GM18526 (cell line): ENCODE results near the gene TTC38.

Source experiments
- POLR2A ChIP-seq: IDR thresholded peaks from 3 replicates; pipeline ENCODE4 v1.6.1; 2011; ENCODE audit not compliant: insufficient read length; ENCODE audit errors: extremely low read depth

TTC38 gene

GRCh38 chr22:46267431-46268279 lies at the start of gene TTC38:
TTC38 (plus strand) TSS chr22:46268008; CDS start chr22:46268040, 32 bp downstream.
- peak; percentile 69 for TF ChIP-seq POLR2A

DNA sequence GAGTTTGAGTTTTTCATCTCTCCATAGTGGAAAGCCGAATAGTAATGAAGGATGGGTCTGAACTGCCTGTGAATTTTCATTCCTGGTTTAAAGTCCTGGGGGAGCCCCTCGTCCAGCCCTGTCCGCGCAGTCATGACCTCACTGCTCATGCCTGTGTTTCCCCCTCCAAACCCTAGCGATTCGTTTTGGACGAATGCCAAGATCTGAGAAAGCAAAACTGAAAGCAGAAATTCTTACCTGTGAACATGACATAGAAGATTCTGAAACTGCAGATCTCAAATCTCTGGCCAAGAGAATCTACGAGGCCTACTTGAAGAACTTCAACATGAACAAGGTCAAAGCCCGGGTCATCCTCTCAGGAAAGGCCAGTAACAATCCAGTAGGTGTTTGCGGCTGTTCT lies 48.2 kb upstream of the TTC38 start:
- TF ChIP-seq POLR2A: no peak

DNA sequence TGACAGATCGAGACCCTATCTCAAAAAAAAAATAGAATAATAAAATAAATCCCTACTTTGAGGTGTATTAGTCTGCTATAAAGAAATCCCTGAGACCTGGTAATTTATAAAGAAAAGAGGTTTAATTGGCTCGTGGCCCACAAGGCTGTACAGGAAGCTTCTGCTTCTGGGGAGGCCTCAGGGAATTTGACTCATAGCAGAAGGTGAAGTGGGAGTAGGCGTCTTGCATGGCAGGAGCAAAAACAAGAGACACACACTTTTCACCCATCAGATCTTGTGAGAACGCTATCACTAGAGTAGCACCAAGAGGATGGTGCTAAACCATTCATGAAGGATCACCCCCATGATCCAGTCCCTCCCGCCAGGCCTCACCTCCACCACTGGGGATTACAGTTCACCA lies 46.9 kb upstream of the TTC38 start:
- TF ChIP-seq POLR2A: no peak

GRCh38 chr22:46224044-46224897 lies 43.5 kb upstream of the TTC38 start:
- no peak for TF ChIP-seq POLR2A

- no peak for TF ChIP-seq POLR2A
These were observed 42.9 kb upstream of the TTC38 start for GRCh38 chr22:46224898-46225290.

DNA sequence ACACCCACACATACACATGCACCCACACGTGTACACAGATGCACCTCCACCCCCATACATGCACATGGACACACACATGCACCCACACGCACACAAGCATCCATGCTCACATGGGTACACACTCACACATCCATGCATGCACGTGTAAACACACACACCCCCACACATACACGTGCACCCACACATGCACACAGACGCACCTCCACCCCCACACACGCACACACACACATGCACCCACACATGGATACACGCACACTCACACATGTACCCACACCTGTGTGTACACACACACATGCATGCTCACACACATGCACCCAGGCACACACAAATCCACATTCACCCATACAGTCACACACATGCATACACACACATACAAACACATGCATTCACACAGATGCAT lies 42.2 kb upstream of the TTC38 start:
- TF ChIP-seq POLR2A: no peak

- no peak for TF ChIP-seq POLR2A
These were observed 41.2 kb upstream of the TTC38 start for GRCh38 chr22:46226577-46226976.

- no peak for TF ChIP-seq POLR2A
These were observed 38.1 kb upstream of the TTC38 start for GRCh38 chr22:46229701-46230100.

GRCh38 chr22:46230262-46230901 lies 37.4 kb upstream of the TTC38 start:
- no peak for TF ChIP-seq POLR2A

DNA sequence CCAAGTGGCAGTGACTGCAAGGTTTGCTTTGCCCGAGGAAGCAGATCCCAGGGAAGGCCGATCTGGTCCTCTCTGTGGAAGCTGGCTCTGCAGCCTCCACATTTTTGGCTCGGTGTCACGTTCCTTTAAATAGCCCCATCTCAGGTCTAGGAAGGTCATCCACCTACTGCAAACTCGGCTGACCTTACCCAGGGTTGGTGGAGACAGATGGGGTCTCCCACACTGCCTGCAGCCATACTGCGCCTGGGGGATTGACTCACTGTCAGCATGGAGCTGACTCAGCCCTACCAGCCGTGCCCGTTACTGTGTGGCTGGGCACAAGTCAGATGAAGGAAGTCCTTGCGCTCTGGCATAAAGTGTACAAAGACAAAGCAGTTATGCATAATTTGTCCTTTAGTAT lies 34.6 kb upstream of the TTC38 start:
- TF ChIP-seq POLR2A: no peak

- no peak for TF ChIP-seq POLR2A
These were observed 32.8 kb upstream of the TTC38 start for GRCh38 chr22:46234969-46235368.

DNA sequence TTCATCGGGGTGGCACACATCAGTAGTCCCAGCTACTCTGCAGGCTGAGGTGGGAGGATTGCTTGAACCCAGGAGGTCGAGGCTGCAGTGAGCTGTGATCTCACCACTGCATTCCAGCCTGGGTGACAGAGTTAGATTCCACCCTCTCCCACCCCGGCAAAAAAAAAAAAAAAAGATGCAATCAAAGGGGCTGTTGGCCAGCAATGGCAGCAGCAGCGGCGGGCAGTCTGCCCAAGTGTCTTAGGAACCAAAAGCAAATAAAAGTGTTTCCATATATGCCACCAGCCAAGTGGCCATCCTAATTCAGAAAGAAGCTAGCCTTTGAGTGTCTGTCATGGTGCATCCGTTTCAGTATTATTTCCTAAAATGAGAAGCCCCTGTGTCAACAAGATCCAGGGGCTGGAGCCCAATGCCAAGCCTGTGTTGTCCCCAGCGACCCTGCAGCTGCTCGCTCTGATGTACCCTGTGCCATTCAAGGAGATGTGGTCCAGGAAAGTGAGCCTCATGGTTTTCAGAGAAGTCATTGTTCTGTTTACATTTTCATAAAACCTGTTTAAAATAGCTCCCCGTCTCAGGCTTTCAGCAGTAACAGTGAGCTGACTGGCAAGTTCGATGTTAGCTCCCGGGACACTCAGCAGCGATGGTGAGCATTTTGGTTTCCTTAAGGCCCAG lies 30.2 kb upstream of the TTC38 start:
- TF ChIP-seq POLR2A: no peak

DNA sequence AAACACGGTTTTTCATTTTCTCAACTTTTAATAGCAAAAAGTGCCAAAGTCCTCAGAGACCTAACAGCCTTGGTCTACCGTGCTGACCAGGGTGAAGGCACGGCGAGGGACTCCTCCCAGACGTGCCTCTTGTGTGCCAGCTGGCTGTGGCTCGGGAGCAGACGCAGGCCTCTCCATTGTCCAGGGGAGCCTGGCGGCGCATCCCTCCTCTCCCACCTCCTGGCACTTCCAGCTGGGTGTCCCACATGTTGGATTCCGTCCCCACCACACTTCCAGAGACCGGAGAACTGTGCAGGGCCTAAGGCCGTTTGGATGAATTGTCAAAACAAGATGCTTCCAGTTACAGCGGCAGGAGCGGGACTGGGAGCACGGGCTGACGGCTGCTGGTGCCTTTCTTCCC lies 29.3 kb upstream of the TTC38 start:
- TF ChIP-seq POLR2A: no peak

DNA sequence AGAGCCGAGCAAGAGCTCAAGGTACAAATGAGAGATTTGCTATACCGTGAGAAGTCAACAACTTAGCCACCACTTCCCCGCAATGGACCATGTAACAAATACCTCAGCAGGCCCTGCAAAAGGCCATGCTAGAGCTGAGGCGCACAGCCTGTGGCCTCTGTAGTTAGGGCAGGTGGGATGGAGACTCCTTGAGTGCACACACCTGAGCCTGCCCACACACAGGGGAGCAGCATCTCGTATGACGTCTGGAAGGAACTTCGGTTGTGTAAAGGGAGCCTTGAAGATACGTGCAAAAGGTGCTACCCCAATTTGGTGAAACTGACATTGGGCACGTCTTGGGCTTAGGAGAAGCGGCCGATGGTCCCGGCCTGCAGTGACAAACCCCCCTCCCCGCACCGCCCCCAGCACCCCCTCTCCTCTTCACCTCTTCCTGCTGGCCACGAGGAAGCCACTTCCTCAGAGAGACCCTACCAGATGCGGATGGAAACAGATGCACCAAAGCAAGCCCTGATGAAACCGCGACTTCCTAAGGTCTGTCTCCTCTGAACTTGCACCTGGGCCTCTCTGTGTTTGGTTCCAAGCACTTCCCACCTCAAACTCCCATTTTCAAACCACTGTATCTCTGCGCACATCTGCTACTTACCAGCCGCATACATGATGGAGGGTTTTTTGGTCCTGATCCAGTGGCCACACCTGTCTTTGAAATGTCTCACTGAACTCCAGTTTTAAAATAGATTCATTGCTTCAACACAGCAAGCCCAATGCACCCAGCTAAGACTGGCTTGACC lies 28.4 kb upstream of the TTC38 start:
- no peak for TF ChIP-seq POLR2A
